ENCODE results near the gene KRTAP12-3. TPM values are rescaled to one million over a fixed set of nuclear protein-coding genes. Genes with fewer than 3 reads are reported as not detected.
A peak's percentile ranks its signal among the peaks of the same experiment; 100 is the strongest.

KRTAP12-3 gene
- total RNA-seq, 1 experiment from 2014 or later, result not detected

- TF ChIP-seq ERG (CRISPR knock-in tag; IDR thresholded peaks at IDR 0.05) (no peak), ZNF263 (CRISPR knock-in tag; IDR thresholded peaks at IDR 0.05; ENCODE audit: low read depth) (no peak), CDX4 (CRISPR knock-in tag; IDR thresholded peaks at IDR 0.05; ENCODE audit: borderline replicate concordance) (no peak), NR3C1 (CRISPR knock-in tag; conservative IDR thresholded peaks at IDR 0.05; ENCODE audit: low read depth) (no peak), SOX15 (CRISPR knock-in tag; IDR thresholded peaks at IDR 0.05) (no peak)
Observed at GRCh38 chr21:44701541-44701940, 43.8 kb downstream of the KRTAP12-3 start (continued).

GRCh38 chr21:44702111-44702972 lies 44.6 kb downstream of the KRTAP12-3 start:
- no peaks in the 10 kb centered on the region for H3K9me3 Mint-ChIP-seq
- peak overlapping the region; percentile 43 for H3K4me3 Mint-ChIP-seq
- H3K27ac Mint-ChIP-seq, result peak overlapping the region; percentile 94
- peaks cover 82% of the 10 kb centered on the region for H3K4me1 Mint-ChIP-seq
- TF ChIP-seq EMX1 (CRISPR knock-in tag; IDR thresholded peaks at IDR 0.05) (no peak), ZNF138 (CRISPR knock-in tag; conservative IDR thresholded peaks at IDR 0.05) (peak; percentile 56; the same call in 1 of the 2 replicates), SP1 (CRISPR knock-in tag; conservative IDR thresholded peaks at IDR 0.05) (0 out of 2 replicates have a peak, but pooled peaks have one; percentile 18), ETV6 (CRISPR knock-in tag; IDR thresholded peaks at IDR 0.05) (0 out of 2 replicates have a peak, but pooled peaks have one; percentile 18), TP53 (CRISPR knock-in tag; IDR thresholded peaks at IDR 0.05) (0 out of 2 replicates have a peak, but pooled peaks have one; percentile 40)
- ChIA-PET CTCF (interaction anchor here (0.5 to 2.6 kb wide), 9 partner anchors 8 to 334 kb away, joined by 3 to 10 read pairs (median 3); no protein-coding TSS in a partner anchor), POLR2A (no interaction called here)
- H3K27me3 Mint-ChIP-seq (ENCODE audit: low read depth), result peaks cover 22% of the 10 kb centered on the region
- DNase-seq (ENCODE audit: low spot score), result no peak
- no peak for ATAC-seq
- no peaks in the 10 kb centered on the region for H3K36me3 Mint-ChIP-seq

GRCh38 chr21:44702973-44703730 lies 45.4 kb downstream of the KRTAP12-3 start:
- POLR2A ChIA-PET, result no interaction called here
- H3K27ac Mint-ChIP-seq, result peak overlapping the region; percentile 94
- peak overlapping the region; percentile 43 for H3K4me3 Mint-ChIP-seq
- no peak for DNase-seq (ENCODE audit: low spot score)
- CTCF ChIA-PET, result interaction anchor here (0.5 to 2.6 kb wide), 6 partner anchors 15 to 193 kb away, joined by 3 to 10 read pairs (median 5); no protein-coding TSS in a partner anchor
- H3K9me3 Mint-ChIP-seq, result no peaks in the 10 kb centered on the region
- no peak for ATAC-seq
- H3K27me3 Mint-ChIP-seq (ENCODE audit: low read depth), result peaks cover 27% of the 10 kb centered on the region
- peaks cover 80% of the 10 kb centered on the region for H3K4me1 Mint-ChIP-seq
- TF ChIP-seq SP1 (CRISPR knock-in tag; conservative IDR thresholded peaks at IDR 0.05) (0 out of 2 replicates have a peak, but pooled peaks have one; percentile 2), USF2 (CRISPR knock-in tag; IDR thresholded peaks at IDR 0.05) (peak; percentile 39), PREB (CRISPR knock-in tag; IDR thresholded peaks at IDR 0.05; ENCODE audit: borderline replicate concordance) (no peak), CBFB (CRISPR knock-in tag; IDR thresholded peaks at IDR 0.05; ENCODE audit: low read depth) (no peak), JAZF1 (CRISPR knock-in tag; IDR thresholded peaks at IDR 0.05) (no peak), ZNF416 (CRISPR knock-in tag; IDR thresholded peaks at IDR 0.05) (no peak)
- H3K36me3 Mint-ChIP-seq, result no peaks in the 10 kb centered on the region

Data from WTC11 (cell line).